Heart left ventricle (tissue), 13 donors: ENCODE measurements around the gene ARHGAP15.

Source experiments
- POLR2A ChIP-seq, 2 donors: fragments of 450-650 bp; IDR thresholded peaks; one replicate each; pipeline ENCODE4 v1.6.1; 2017; ENCODE audit warnings: antibody characterized with exemption in 2 of 2, mild to moderate bottlenecking in 2 of 2, moderate library complexity in 2 of 2
- TF ChIP-seq, protein P1 (sequence below), 12 donors: fragments of 200-600 bp; sonication (generic) in 4 of 12; IDR thresholded peaks; one replicate each; pipeline versions ENCODE4 v1.5.0 to v1.8.0; 2018 to 2022; ENCODE audit warnings: antibody characterized with exemption in 12 of 12, mild to moderate bottlenecking in 5 of 12
- donor health status: ischemic (EF 13 %, LVEDD 7.1; RV severe dilation, severe dysfunction).
- donor health status: DM: no; HTN: yes; CAD: no.
- donor health status: DM: no; HTN: no; CAD: no.
- donor health status: ischemic (EF 25% LVEDD 6.9; RV normal size, moderate dysfunction).
- donor health status: ischemic (EF 25% LVEDD 5.7; RV mildly dilated, moderate dysfunction).
- donor health status: ischemic (EF 35%, LVEDD 5.7; RV mildly dilated, moderate dysfunction).
- donor health status: nonischemic (EF 11% LVEDD 7.7; RV severe dilation, severe dysfunction).
- donor health status: DM: yes; HTN: yes; CAD: no.
- donor health status: PGD.
- donor health status: ischemic (EF 29% LVEDD 5.4; RV normal size, mild dysfunction).
- donor health status: nonischemic (EF 23%, LVEDD 6.1; RV moderate dilation, normal function).

GRCh38 chr2:143719406-143719805 lies 590.2 kb downstream of the ARHGAP15 start:
- TF ChIP-seq, protein P1, sequence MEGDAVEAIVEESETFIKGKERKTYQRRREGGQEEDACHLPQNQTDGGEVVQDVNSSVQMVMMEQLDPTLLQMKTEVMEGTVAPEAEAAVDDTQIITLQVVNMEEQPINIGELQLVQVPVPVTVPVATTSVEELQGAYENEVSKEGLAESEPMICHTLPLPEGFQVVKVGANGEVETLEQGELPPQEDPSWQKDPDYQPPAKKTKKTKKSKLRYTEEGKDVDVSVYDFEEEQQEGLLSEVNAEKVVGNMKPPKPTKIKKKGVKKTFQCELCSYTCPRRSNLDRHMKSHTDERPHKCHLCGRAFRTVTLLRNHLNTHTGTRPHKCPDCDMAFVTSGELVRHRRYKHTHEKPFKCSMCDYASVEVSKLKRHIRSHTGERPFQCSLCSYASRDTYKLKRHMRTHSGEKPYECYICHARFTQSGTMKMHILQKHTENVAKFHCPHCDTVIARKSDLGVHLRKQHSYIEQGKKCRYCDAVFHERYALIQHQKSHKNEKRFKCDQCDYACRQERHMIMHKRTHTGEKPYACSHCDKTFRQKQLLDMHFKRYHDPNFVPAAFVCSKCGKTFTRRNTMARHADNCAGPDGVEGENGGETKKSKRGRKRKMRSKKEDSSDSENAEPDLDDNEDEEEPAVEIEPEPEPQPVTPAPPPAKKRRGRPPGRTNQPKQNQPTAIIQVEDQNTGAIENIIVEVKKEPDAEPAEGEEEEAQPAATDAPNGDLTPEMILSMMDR (IDR thresholded peaks at IDR 0.05) = no peak
- no peak for TF ChIP-seq POLR2A (IDR thresholded peaks at IDR 0.05)
